ENCODE measurements around the gene KLHL25. TPM values are rescaled to one million over a fixed set of nuclear protein-coding genes. Genes with fewer than 3 reads are reported as not detected.

Gene KLHL25
- total and polyA plus RNA-seq, 2 of the 8 experiments (the other 6 are each of a cell fraction or from before 2014, with no cell fraction given) = 16.5 to 22.0 TPM

DNA sequence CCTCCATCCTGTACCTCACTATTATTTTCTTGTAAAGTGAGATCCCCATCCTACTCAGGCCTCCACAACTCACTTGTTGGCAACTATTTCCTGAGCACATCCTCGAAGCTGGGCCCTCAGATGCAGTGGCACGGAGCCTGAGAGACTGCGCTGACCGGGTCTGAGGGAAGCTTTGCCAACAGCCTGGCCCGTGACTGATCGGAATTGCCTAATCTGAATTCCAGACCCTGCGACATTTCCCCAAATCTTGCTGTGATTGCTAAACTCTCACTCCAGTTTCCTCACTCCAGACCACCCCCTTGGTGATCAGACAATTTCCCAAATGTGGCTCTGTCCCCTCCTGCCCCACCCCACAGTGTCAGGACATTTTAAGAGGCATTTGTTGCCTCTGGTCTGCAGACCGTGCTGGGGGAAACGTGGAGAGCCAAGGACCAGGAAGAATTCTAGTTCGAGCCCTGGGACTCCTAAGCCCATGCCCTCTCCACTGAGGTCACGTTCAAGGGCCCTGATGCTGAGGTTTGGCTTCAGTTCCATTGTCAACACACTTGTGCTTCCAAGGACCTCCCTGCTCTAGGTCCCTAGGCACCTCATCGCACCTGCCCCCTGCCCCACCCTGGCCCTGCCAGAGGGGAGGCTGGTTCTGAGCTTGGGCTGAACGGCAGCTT is 22.8 kb downstream of the KLHL25 start:
- POLR2A ChIA-PET (ENCODE audit: partially characterized antibody) = no interaction called here
- FAIRE-seq = no peak
- 89% methylated on average over 11 of the region's 13 CpGs; no CpG with 5 or more reads in 1 of the 2 experiments for WGBS, 2 experiments (ENCODE audit: extremely low coverage in 1 of 2, insufficient coverage in 1 of 2, insufficient read length in 1 of 2, insufficient replicate concordance in 2 of 2, low coverage in 1 of 2, low lambda C conversion rate in 2 of 2, missing lambda C conversion rate in 1 of 2)

More for the DNA sequence above, 22.8 kb downstream of the KLHL25 start:
- Histone ChIP-seq H3K18ac (ENCODE audit: extremely low read depth, low read length) (no peak overlapping the region; the same call in 1 of the 2 replicates), H3K27ac (ENCODE audit: low read depth, low read length) (no peak overlapping the region), H2BK120ac (replicated peaks; ENCODE audit: low read depth, low read length) (no peak overlapping the region), H3K9me3 (ENCODE audit: insufficient read depth in 2 of 2, low read depth in 1 of 2, low read length in 1 of 2) (no peaks in the 10 kb centered on the region; a peak in 1 of 4 replicates), H3K56ac (replicated peaks; ENCODE audit: insufficient read length, low read depth, low read length) (no peak overlapping the region), H2AFZ (ENCODE audit: low read length) (no peak overlapping the region), H2BK20ac (ENCODE audit: low read length) (no peak overlapping the region), H2BK15ac (ENCODE audit: low read length) (0 out of 2 replicates have a peak overlapping the region, but pooled peaks have one; percentile 10), H2AK5ac (ENCODE audit: low read depth, low read length) (0 out of 2 replicates have a peak overlapping the region, but pooled peaks have one; percentile 17), H3K4me1 (replicated peaks in 1 of 4; ENCODE audit: control insufficient read depth in 3 of 4, insufficient read depth in 4 of 4, low read length in 3 of 4) (peaks cover 0 to 7% (median 0%) of the 10 kb centered on the region in 4 experiments; a peak in 1 of 7 replicates), H3K14ac (ENCODE audit: insufficient read length) (no peak overlapping the region), H3K4me3 (ENCODE audit: extremely low read depth in 1 of 4, insufficient read depth in 2 of 4, low read depth in 3 of 4, low read length in 4 of 4) (no peak overlapping the region), H3K9ac (replicated peaks in 1 of 4; ENCODE audit: extremely low read depth in 1 of 4, low read depth in 3 of 4, low read length in 3 of 4) (no peak overlapping the region), H3K79me2 (ENCODE audit: control insufficient read depth in 1 of 2, insufficient read depth in 2 of 2, low read length in 2 of 2) (peaks cover 3 to 90% of the 10 kb centered on the region in 2 experiments), H3K4ac (replicated peaks; ENCODE audit: insufficient read length, low read depth, low read length) (no peak overlapping the region), H2BK12ac (ENCODE audit: low read depth, low read length) (no peak overlapping the region), H4K91ac (replicated peaks; ENCODE audit: insufficient read length, low read length) (no peak overlapping the region), H3K23me2 (ENCODE audit: low read depth, low read length) (no peaks in the 10 kb centered on the region), H3K79me1 (ENCODE audit: low read depth, low read length) (peaks cover 41% of the 10 kb centered on the region), H2BK5ac (ENCODE audit: low read depth, low read length) (no peak overlapping the region), H3K27me3 (replicated peaks in 1 of 4; ENCODE audit: control insufficient read depth in 3 of 4, extremely low read depth in 1 of 4, insufficient read depth in 3 of 4, low read length in 3 of 4) (no peaks in the 10 kb centered on the region), H3K36me3 (ENCODE audit: control insufficient read depth in 2 of 4, insufficient read depth in 4 of 4, low read length in 3 of 4) (peaks cover 3 to 9% (median 6%) of the 10 kb centered on the region in 4 experiments; a peak in 5 of 8 replicates), H4K8ac (ENCODE audit: extremely low read depth, insufficient read depth, low read length) (no peak overlapping the region), H3K23ac (ENCODE audit: insufficient read length) (no peak overlapping the region), H4K20me1 (replicated peaks in 1 of 2; ENCODE audit: control insufficient read depth in 1 of 2, insufficient read depth in 2 of 2, low read length in 2 of 2) (peaks cover 18 to 33% of the 10 kb centered on the region in 2 experiments), H3K4me2 (ENCODE audit: insufficient read depth in 1 of 2, low read depth in 2 of 2, low read length in 2 of 2) (no peak overlapping the region), H4K5ac (ENCODE audit: insufficient read length, low read depth, low read length) (no peak overlapping the region)
- no peak for DNase-seq (ENCODE audit: low read depth in 1 of 2, low spot score in 2 of 2)
- CTCF ChIA-PET (ENCODE audit: partially characterized antibody) = interaction anchor here (1.0 to 2.2 kb wide), 4 partner anchors 12 to 59 kb away, joined by 3 to 6 read pairs (median 4); no protein-coding TSS in a partner anchor
- TF ChIP-seq NANOG (IDR thresholded peaks at IDR 0.05; ENCODE audit: insufficient read depth, low read depth, low read length, poor library complexity, severe bottlenecking) (no peak), E2F6 (IDR thresholded peaks at IDR 0.05) (no peak), POLR2A (IDR thresholded peaks at IDR 0.05; ENCODE audit: control extremely low read depth in 1 of 2, low read depth in 2 of 2, low read length in 2 of 2) (no peak), SRF (IDR thresholded peaks at IDR 0.05; ENCODE audit: low read depth, low read length) (no peak), SP1 (IDR thresholded peaks at IDR 0.05; ENCODE audit: low read depth, low read length) (no peak), EP300 (IDR thresholded peaks at IDR 0.05; ENCODE audit: borderline replicate concordance in 1 of 2, low read depth in 2 of 2, low read length in 2 of 2) (no peak)
